GM13977 (cell line): ENCODE results near the gene RRP9.

ENCODE experiments used
- DNase-seq: peaks from one replicate; pipeline ENCODE4 v3.0.0; 2012; ENCODE audit warnings: low spot score
- CTCF ChIP-seq: IDR thresholded peaks from 2 replicates; pipeline ENCODE4 v1.5.1; 2012; ENCODE audit warnings: mild to moderate bottlenecking, control low read depth; ENCODE audit not compliant: insufficient read depth; ENCODE audit errors: extremely low read depth, missing control alignments
- in situ Hi-C: fragments of 300-500 bp; cut with MboI; formaldehyde crosslinking; loops from one replicate; pipeline ENCODE4 v1.12.0; 2022; ENCODE audit warnings: low sequenced_read_pairs, low pct_unique_long_range_greater_than_20kb, mixed read lengths, inconsistent platforms; ENCODE audit not compliant: unreplicated experiment

Gene RRP9

GRCh38 chr3:51897391-51897790 is 44.3 kb downstream of the RRP9 start:
- in situ Hi-C loops: no loop called here
- DNase-seq: no peak
- TF ChIP-seq CTCF: no peak

- no peak for DNase-seq
- no peak for TF ChIP-seq CTCF
- in situ Hi-C loops: no loop called here
These were observed 44.9 kb downstream of the RRP9 start for GRCh38 chr3:51896607-51897305.

GRCh38 chr3:51894939-51895338 is 46.8 kb downstream of the RRP9 start:
- DNase-seq: no peak
- no peak for TF ChIP-seq CTCF
- in situ Hi-C loops: no loop called here

- no peak for TF ChIP-seq CTCF
- in situ Hi-C loops: no loop called here
- no peak for DNase-seq
These were observed 47.3 kb downstream of the RRP9 start for GRCh38 chr3:51894391-51894790.

GRCh38 chr3:51891242-51892039 is 50.3 kb downstream of the RRP9 start:
- in situ Hi-C loops: no loop called here
- DNase-seq: no peak
- no peak for TF ChIP-seq CTCF

- TF ChIP-seq CTCF: no peak
- no peak for DNase-seq
- in situ Hi-C loops: no loop called here
These were observed 53.1 kb downstream of the RRP9 start for GRCh38 chr3:51888463-51889105.
